GM18907 (cell line): ENCODE measurements around the gene PKD2L2.
"Not testable (repeated sequence)": the region's sequence is repeated elsewhere in the genome, so short reads cannot be mapped to it uniquely, and the experiment has no call there.

Experiments used
- ATAC-seq: cut with Tn5 transposase; IDR thresholded peaks from one replicate; pipeline ENCODE4 v1.9.1; 2021; ENCODE audit warnings: mild to moderate bottlenecking, moderate library complexity; ENCODE audit not compliant: unreplicated experiment

The PKD2L2 gene

DNA sequence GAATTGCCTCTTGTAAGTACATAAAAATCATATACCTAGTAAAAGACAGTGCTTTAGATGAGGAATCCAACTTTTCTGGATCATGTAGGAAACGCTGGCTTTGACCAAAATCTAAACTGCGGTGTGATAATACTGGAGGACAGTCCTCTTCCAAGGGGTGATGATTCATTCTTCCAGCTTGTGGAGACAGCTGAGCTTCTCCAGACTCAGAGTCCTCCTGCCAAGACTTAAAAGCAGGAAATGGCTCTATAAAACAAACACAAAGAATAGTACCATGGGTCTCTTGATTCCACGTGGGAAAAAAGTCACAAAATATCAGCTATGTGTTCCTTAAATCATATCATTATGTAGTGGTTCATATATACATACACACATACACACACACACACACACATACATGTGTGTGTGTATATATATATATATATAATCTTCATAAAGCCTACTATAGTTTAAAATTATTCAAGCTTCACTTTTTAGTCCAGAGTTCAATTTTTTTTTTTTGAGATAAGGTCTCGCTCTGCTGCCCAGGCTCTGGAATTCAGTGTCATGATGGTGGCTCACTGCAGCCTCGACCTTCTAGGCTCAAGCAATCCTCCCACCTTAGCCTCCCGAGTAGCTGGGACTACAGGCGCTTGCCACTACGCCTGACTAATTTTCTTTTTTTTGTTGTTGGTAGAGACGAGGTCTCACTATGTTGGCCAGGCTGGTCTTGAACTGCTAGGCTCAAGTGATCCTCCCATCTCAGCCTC, 65.0 kb downstream of the PKD2L2 start:
- ATAC-seq = no peak

DNA sequence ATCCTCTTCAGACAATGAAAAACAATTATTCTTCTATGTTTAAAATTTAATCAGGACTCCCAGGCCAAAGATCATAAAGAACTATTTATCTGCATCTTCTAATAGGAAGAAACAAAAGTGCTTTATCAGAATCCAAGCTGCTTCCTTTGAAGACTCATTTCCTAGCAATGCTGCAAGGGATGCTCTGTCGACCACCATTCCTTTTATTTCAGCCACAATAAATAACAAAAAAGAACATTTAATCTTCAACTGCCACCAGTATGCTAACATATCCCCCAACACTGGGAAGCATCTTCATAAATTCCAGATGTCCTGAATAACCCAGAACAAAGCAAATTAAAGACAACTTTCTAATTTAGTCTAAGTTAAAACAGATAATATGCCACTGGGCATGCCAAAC, 68.7 kb downstream of the PKD2L2 start:
- no peak for ATAC-seq

DNA sequence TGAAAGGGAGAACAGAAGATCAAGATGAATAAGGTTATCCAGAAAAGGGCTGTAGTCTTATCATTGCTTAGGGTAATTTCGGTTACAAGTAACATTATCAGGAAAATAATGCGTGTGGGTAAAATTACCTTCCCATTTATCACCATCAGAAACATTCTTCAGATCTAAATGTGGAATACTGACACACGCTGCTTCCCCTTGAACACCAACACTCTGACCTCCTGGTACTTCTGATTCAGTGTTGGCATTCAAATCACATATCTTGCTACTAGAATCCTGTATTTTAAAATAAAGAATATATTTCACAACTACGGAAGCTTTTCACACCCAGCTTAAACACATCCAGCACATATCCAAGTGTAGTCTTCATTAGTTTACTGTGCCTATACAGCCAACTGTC, 70.2 kb downstream of the PKD2L2 start:
- no peak for ATAC-seq

DNA sequence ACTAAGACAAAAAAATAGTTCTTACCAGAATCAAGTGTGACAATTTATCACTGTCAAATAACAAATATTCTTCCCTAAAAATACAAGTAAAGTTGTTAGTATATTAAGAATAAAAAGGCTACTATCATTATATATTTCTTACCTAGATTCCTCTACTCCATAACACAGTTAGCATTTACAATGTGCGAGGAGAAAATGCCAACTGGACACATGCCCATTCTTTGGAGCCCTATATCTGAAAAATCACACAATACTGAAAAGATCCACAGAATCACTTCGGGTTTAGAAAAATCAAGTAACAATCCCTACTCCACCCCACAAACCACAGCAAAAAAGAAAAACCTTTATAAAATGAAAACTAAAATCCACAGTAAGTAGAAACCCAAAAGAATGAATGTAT, 70.9 kb downstream of the PKD2L2 start:
- no peak for ATAC-seq

DNA sequence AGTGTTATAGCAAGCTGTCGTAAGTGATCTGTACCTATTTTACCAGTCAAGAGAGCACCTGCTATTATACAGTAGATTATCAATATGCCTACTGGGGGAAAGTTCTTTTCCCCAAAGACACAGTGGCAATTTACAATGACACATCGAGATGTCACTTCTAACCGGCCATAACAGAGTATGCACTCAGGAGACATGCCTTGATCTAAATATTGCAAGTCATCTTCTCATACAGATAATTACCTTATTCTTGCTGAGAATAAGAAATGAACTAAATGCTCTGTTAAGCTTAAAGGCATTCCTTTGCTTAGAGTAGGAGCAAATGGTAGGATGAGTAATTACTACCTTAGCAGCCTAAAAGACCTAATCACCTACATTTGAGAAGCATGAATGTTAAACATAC, 71.6 kb downstream of the PKD2L2 start:
- no peak for ATAC-seq

DNA sequence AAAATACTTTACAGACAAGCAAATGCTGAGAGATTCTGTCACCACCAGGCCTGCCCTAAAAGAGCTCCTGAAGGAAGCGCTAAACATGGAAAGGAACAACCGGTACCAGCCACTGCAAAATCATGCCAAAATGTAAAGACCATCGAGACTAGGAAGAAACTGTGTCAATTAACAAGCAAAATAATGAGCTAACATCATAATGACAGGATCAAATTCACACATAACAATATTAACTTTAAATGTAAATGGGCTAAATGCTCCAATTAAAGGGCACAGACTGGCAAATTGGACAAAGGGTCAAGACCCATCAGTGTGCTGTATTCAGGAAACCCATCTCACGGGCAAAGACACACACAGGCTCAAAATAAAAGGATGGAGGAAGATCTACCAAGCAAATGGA, 81.1 kb downstream of the PKD2L2 start:
- not testable (repeated sequence) for ATAC-seq

DNA sequence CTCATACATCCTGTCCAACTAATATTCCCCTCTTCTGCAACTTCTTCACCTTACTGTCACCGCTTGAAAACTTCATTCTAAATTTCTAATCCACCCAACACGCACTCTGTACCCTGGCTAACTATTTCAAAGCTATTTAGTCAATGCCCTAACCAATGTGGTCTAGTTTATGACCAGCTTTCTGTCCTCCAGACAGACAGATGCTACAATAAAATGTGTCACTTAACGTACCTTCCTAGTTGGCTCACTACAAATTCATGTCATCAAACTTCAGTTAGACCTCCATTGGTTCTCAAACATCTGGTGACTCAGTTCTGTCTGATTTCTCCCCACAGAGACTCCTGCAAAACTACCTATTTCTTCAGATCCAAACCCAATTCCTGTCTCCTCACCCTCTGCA, 86.0 kb downstream of the PKD2L2 start:
- ATAC-seq = no peak

DNA sequence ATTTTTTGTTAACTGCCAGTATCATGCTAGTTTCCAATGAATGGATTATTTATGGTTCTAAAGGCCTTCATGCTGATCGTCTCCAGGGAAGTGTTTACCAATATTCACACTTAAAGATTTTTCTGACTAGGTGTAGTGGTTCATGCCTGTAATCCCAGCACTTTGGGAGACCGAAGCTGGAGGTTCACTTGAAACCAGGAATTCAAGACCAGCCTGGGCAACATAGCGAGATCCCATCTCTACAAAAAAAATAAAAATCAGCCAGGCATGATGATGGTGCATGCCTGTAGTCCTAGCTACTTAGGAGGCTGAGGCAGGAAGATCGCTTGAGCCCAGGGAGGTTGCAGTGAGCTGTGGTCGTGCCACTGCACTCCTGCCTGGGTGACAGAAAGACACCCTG, 100.2 kb downstream of the PKD2L2 start:
- no peak for ATAC-seq
